Measurements from ENCODE around the gene C9orf85.
"Not testable (repeated sequence)": the region's sequence is repeated elsewhere in the genome, so short reads cannot be mapped to it uniquely, and the experiment has no call there.

C9orf85 gene, protein sequence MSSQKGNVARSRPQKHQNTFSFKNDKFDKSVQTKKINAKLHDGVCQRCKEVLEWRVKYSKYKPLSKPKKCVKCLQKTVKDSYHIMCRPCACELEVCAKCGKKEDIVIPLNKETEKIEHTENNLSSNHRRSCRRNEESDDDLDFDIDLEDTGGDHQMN
- 9.0 reads per million, percentile 30 among the genes with 10 or more reads in this experiment for total RNA-seq

DNA sequence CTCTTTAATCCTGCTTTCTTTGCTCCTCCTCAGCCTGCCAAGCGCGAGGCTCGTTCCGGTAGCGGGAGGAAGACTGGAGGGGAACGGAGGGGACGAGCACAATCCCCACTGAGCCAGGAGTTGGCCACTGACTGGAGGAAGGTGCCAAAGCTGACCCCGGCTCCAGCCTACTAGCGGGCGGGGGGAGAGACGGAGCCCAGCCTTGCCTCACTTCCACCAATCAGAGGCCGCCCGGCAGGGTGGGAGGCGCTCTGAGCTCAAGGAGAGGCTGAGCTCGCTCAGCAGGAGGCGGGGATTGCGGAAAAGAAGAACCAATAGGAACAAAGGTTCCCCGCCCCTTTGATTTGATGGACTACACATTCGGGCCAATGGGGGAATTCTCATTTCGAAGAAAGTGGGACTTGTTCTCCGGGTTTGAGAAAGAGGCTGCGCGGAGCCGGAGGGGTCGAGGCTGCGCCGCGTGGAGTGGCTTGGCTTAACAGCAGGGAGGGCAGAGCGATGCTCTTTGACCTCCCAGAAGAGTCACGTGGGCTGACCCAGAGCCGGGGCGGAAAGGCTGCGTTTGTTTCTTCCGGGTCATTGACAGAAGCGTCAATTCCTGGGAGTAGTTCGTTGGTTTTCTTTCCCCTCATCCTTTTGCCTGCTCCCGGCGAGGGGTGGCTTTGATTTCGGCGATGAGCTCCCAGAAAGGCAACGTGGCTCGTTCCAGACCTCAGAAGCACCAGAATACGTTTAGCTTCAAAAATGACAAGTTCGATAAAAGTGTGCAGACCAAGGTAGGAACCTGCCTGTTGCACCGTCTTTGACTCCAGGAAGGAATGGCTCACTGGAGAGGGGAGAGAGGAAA, at the start of gene C9orf85, which contains the start of gene ABHD17B:
Gene C9orf85, plus strand, starts transcription at position 579 of the 847 bp plus-strand sequence. Its CDS starts 96 bp downstream, at position 675.
Gene ABHD17B, minus strand, starts transcription at position 133 of the 847 bp plus-strand sequence. CDS start 36,113 bp downstream, outside the sequence.
- peak; percentile 97 for DNase-seq

DNA sequence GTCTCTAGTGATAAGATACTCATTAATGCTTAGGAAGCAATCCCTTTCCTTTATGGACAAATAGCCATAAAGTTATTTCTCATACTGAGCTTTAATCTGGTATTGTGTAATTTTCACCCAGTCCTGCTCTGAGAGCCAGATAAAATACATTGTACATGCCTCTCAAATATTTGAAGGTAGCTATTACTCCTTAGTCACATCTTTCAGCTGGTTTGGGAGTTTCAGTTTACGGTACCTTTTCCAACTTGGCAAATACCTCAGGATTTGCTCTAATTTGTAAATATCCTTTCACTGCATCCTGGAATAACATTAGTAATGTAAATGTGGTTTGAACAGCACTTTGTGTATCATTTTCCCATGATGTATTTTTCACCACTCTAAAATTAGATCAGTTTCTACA, 47.8 kb upstream of the C9orf85 start:
- no peak for DNase-seq

DNA sequence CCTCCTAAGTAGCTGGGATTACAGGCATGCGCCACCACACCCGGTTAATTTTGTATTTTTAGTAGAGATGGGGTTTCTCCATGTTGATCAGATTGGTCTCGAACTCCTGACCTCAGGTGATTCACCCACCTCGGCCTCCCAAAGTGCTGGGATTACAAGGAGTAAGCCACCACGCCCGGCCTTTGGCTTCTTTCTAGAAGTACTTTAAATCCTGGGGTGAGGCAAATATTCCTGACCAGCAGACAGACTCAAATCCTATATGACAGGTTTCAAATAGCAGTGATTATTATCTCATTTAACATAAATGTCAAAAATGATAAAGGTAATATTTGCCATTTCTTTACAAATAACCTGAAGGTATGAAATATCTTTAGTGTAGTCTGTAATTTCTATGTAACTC, 36.1 kb upstream of the C9orf85 start:
- no peak for DNase-seq

DNA sequence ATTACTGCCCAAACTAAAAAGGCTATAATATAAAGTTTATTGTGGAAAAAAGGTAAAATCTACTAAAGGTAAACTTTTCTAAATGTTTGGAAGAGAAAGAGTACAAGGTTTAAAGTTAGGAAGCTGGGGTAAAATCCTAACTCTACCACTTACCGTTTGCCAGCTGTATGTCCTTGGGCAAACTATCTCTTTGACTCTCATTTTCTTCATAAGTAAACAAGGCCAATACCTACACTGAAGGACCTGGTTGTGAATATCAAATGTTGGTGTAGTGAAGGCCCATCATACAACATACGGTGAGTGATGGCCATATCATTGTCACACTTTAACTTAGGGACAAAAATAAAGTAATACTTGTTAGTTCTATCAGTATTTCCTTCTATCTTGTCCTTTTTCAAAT, 35.3 kb upstream of the C9orf85 start:
- no peak for DNase-seq

DNA sequence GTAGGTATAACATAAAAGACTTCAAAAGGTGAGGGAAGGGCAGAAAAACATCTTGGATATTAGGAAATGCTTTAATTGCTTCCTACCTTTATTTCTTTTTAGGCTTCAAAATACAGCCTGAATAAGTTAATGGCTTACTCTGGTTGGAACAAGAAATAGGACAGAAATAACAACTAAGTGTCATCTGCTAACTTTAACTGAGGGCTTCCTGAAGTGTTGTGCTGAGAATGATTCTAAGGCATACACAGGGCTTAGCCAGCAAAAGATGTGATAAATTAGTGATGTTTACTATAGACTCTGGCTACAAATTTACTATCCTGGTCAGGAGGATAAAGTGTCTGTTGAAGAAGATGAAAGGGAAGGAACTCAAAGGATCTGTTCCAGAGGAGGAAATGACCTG, 34.6 kb upstream of the C9orf85 start:
- no peak for DNase-seq

DNA sequence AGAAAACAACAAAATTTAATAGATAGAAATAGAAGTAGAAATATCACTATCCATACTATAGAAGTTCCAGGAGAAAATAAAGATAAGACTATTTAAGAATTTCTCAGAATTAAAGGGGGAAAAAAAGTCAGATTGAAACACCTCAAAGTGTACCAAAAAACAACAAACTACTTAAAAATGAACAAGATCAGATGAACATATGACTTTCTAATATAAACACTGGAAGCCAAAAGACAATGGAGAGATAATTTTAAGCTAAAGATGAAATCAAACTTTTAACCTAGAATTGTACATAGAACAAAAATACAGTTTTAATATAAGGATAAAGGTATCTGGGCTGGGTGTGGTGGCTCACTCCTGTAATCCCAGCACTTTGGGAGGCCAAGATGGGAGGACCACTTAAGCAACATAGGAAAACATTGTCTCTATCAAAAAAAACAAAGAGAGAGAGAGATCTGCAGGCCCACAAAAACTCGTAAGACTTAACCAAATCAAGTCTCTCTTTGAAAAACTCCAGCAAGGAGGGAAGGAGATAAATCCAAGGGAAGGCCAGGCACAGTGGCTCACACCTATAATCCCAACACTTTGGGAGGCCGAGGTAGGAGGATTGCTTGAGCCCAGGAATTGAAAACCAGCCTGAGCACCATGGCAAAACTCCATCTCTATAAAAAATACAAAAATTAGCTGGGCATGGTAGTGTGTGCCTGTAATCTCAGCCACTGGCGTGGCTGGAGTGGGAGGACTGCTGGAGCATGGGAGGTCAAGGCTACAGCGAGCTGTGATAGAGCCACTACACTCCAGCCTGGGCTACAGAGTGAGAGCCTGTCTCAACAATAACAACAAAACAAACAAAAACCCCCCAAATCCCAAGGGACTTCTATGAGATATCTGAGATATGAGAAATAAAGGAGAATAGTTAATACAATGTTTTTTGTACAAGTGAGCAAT, 32.8 kb upstream of the C9orf85 start:
- DNase-seq = no peak

DNA sequence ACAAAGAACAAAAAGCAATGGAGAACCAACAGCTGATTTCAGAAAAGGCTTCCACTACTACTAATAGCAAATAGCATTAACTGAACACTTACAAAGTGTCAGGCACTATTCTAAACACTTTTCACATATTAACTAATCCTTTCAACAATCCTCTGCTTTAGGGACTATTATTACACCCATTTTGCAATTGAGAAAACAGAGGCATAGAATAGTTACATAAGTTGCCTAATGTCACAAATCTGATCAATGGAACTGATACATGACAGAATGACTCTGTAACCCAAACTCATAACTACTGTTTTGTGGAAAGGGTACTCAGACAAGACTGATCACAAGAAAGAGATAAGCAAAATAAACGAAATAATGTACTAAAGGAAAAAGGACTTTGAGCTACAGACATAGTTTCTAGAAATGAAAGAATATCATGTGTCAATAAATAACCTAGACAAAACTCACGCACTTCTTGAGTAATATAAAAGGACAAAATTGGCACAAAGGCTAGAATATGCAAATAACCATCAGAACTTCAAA, 31.7 kb upstream of the C9orf85 start:
- no peak for DNase-seq

DNA sequence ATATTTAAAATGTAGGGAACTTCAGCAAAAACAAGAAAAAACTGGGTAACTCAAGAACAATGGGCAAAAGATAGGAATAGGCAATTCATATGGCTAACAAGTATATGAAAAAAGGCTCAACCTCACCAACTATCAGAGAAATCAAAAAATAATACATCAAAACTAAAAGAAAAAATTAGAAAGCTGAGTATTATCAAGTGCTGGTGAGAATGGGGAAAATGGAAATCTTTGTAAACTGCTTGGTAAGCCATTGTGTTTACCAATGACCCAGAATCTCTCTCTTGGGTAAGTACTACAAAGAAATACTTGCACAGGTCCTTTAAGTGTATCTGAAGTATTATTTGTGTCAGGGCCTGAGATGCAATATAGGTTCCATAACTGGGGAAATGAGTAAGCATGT, 27.4 kb upstream of the C9orf85 start:
- no peak for DNase-seq

DNA sequence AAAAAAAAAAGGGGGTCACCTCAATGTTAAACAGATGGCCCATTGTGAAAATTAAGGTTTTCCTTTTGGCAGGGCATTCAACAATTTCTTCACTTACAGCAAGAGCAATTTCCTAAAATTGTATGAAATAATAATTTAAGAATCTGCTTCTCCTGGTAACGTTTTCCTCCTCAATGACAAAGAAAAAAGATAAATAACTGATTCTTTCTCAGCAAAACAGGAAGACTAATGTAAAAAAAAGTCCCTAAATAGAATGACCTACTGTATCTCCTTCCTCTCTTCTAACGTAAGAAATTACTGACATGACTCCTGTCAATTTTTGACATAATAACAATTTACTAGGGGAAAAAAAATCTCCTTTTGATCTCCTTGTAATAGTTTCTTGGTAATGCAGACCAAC, 26.0 kb upstream of the C9orf85 start:
- DNase-seq = no peak

DNA sequence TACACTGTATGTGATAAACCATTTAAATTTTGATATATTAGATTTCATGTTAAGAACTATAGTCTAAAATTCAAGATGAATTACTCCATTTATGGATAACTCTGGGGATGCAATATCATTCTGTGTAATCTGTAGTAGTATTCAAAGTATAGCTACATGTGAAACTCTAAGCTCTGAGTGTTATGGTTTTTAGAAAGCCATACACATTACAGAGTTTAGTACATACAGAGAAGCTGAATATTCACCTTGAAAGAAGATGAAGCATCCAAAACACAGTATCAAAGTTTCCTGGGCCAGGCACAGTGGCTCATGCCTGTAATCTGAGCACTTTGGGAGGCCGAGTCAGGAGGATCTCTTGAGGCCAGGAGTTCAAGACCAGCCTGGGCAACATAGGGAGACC, 25.4 kb upstream of the C9orf85 start:
- no peak for DNase-seq

DNA sequence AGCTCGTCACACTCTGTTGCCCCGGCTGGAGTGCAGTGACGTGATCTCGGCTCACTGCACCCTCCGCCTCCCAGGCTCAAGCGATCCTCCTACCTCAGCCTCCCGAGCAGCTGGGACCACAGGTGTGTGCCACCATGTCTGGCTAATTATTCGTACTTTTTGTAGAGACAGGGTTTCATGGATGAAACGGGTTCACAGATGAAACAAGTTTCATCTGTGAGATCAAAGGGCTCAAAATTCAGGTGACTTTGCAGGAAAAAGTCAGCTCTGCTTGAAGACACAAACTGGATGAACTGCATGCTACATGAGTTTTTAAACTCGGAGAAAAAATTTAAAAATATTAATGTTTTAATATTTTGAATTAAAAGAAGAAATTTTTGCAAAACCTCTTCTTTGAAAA, 24.9 kb upstream of the C9orf85 start:
- DNase-seq = no peak

DNA sequence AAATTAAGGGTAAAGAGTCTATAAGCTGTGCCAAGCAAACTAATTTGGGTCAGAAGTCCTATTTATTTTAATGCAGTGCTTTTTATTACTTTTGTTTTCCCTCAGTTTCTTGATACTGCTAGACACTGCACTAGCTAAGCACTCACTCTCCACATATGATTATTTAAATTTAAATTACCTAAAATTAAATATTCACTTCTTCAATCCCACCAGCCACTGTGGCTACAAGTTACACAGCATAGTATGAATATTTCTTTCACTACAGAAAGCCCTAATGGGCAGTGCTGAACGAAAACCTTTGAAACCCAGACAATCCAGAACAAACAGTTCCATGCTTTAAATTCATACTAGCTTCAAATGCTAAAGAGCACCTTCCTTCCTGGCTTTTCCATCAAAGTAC, 24.1 kb upstream of the C9orf85 start:
- no peak for DNase-seq

DNA sequence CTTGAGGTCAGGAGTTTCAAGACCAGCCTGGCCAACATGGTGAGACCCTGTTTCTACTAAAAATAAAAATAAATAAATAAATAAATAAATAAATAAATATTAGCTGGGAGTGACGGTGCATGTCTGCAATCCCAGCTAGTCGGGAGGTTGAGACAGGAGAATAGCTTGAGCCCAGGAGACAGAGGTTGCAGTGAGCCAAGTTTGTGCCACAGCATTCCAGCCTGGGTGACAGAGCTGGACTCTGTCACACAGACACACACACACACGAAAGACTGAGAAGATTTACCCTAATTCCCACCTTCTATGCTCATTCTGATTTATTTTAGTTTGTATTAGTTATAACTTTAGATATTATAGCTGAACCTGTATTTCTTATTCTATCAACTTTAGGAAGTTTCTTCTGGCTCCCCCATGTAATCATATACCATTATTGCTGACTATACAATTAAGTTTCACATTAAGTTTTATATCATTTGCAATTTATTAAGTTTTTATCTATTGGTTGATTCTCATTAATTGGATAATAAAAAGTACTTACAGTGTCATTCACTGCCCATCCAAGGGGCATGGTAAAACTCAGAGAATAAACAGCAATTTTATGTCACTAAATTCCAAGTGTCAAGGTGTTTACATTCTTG, 21.3 kb upstream of the C9orf85 start:
- no peak for DNase-seq

DNA sequence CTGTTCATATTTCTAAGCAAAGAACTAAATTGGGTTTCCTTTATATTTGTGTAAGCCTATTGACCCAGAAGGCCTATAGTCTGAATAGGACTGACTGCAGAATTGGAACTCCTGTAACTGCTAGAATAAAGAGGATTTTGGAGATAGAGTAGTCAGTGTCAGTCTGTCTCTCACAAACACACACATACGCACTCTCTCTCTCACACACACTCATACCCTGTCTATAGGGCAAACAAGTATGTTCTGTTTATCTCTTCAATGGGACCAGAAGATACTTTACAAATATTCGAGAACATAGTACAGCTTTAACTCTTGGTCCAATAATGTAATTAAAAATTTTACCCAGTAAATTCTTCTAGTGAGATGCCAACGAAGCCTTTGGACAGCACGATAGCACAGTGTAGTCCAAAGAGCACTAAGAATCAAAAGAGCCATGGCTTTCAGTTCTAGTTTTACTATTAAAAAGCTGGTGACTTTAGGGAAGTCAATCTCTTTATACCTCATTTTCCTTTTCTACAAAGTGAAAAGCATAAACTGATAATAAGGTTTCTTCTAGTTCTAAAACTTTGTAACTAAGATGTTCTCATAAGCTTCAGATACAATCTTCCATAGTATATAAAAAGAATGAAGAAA, 19.8 kb upstream of the C9orf85 start:
- no peak for DNase-seq

DNA sequence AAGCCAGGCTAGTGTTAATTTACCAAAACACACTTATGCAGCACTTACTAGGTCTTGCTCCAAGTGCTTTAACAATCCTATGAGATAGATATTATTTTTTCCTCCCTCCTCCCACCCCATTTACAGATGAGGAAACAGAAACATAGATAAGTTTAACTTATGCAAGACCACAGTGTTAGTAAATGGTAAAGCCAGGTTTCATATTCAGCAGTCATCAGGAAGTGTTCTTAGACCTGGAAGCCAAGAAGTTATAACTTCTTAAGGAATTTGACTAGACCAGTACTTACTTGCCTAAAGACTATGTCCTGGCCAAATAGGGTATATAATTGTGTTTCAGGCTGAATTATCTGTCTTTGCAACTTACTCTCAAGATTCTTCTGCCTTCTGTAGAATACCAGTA, 16.3 kb upstream of the C9orf85 start:
- no peak for DNase-seq

DNA sequence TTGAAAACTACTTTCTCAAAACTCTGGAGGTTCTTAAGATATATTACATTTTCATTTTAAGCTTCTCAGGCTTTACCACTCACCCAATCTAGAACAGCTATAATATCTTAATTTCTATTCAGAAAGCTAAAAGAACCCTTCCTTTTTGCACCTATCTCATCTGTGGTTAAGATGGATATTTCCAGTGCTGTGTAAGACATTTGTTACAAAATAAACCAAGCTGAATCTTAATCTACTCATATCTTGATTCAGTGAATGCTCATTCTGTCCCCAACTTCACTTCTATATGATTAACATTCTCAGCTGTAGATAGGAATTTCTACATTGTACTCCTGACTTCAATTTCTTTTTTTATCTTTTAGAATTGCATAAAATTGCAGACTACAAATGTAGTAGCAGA, 15.5 kb upstream of the C9orf85 start:
- DNase-seq = no peak

DNA sequence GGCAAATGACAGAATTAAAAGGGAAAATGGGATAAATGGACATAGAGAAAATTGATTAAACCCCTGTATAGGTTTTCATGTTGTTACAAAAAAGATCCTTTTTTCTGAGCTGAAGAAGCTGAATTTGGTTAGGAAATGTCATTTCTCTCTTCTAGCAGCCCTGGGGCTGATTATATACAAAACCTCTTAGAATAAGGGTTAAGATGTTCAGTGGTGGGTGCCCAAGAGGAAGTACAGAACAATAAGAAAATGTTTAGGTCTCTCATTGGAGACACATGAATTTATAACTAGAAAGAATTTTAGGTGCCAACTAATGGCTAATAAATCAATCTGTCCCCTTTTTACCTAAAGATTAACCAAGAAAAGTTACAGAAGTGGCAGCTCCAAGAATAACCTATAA, 14.7 kb upstream of the C9orf85 start:
- no peak for DNase-seq

DNA sequence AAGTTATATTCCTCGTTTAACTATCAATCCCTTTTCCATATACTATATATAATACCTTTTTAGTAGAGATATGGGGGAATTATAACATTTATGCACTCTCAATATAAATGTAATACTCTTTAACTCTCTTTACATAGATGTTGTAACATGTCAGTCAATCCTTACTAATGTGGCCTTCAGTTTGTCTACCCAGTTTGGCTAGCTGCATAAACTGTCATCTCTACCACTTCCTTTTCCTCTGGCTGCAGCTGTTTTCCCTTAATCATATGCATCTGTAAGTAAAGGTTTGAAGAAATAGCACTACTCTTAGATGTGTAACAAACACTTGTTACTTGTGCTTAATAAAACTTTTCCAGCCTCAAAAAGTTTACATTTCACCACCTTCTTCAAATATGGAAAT, 13.9 kb upstream of the C9orf85 start:
- no peak for DNase-seq

DNA sequence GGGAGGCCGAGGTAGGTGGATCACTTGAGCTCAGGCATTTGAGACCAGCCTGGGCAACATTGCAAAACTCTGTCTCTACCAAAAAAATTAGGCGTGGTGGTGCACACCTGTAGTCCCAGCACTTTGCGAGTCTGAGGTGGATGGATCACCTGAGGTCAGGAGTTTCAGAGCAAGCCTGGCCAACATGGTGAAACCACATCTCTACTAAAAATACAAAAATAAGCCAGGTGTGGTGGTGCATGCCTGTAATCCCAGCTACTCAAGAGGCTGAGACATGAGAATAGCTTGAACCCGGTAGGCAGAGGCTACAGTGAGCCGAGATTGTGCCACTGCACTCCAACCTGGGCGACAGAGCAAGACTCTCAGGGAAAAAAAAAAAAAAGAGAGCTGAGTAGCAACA, 12.7 kb upstream of the C9orf85 start:
- not testable (repeated sequence) for DNase-seq

DNA sequence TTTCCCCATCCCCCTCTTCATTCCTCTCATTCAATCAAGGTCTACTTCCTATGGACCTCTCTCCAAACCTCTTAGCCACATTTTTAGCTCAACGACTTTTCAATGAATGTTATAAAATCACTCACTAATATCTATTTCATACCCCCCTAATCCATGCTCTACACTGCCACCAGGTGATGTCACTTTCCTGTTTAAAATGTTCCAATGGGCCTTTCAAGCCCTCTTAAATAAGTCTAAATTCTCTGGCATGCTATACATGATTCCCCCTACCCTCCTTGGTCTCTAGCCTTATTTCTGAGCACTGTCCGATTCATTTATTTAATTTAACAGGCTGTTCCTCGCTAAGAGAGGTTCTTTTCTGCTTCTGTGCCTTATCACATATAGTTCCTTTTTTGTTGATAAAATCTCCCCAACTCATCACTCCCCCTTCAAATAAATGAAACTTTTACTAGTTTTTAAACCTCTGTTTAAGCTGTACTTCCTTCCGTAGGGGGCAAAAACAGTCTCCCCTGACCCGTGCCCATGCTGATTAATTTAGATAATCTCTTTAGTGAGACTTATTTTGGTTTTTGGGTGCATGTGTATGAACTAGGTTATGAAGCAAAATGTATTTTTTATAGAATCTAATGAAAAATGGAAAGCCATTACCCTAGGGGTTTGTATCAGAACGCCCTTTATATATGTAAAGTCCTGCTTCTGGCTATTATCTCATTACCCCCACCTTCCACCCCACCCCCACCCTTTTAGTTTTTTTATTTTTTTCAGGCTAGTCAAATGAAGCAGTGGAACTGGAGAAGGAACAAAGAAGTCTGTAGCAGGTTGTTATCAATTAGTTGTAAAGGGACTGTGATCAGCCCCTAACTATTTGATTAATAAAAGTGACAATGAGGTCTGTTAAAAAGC, 9.5 kb upstream of the C9orf85 start:
- DNase-seq = no peak

DNA sequence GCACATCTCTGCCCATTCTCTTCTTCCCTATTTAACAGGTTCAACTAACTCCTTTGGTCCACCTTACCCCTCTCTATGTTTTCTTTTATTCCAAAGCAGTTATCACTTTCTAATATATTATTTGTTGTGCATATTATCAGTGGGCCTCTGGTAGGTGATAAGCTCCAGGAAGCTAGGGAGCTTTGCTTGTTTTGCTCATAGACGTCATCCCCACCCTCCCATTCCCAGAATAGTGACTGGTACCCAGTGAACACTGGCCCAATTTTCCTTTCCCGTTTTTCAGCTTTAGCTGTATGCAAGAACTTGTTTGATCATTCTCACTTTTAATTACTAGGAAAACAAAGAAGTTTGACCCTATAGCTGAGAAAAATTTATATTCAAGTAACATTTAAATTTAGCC, 7.4 kb upstream of the C9orf85 start:
- DNase-seq = no peak
